ENCODE data around the gene PDE11A.

PDE11A gene

DNA sequence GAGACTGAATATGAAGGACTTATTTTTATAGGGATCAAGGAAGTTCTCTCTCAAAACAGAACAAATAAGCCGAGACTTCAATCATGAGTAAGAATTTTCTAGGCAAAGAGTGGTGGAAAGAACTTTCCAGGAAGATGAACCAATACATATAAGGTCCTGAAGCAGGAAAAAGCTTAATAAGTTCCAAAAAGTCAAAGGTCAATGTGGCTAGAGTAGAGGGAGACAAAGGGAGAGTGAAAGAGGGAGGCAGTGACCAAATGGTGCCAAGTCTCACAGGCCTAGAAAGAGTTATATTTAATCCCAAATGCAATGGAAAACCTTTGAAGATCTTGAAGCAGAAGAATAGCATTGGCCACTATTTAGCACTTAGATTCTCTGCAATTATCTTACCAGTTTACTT is 56.0 kb downstream of the PDE11A start:
- H3K4me3 ChIP-seq (ENCODE audit: control insufficient read depth, low read depth, low read length), result no peak overlapping the region
- TF ChIP-seq, protein P1, sequence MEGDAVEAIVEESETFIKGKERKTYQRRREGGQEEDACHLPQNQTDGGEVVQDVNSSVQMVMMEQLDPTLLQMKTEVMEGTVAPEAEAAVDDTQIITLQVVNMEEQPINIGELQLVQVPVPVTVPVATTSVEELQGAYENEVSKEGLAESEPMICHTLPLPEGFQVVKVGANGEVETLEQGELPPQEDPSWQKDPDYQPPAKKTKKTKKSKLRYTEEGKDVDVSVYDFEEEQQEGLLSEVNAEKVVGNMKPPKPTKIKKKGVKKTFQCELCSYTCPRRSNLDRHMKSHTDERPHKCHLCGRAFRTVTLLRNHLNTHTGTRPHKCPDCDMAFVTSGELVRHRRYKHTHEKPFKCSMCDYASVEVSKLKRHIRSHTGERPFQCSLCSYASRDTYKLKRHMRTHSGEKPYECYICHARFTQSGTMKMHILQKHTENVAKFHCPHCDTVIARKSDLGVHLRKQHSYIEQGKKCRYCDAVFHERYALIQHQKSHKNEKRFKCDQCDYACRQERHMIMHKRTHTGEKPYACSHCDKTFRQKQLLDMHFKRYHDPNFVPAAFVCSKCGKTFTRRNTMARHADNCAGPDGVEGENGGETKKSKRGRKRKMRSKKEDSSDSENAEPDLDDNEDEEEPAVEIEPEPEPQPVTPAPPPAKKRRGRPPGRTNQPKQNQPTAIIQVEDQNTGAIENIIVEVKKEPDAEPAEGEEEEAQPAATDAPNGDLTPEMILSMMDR (conservative IDR thresholded peaks at IDR 0.05; ENCODE audit: control insufficient read depth, insufficient read depth, low read depth, low read length), result no peak
- no peak for DNase-seq (ENCODE audit: low read depth)

DNA sequence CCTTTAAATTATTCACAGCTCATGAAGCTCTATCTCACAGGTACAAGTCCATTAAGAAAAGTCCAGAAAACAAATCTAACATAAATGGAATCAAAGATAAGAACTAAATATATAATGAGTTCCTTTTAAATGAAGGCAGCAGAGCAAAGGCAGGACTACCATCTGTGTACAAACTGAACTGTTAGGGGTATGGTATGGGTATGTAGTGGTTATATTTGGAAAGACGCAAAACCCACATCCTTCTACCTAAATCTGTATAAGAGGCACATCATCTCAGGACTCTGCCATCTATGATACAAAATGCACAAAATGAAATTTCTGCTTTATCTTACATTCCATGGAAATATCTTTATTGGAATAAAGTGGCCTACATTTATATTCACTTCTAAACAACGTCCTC is 59.9 kb downstream of the PDE11A start:
- H3K4me3 ChIP-seq (ENCODE audit: control insufficient read depth, low read depth, low read length), result no peak overlapping the region
- TF ChIP-seq, protein P1 (conservative IDR thresholded peaks at IDR 0.05; ENCODE audit: control insufficient read depth, insufficient read depth, low read depth, low read length), result no peak
- no peak for DNase-seq (ENCODE audit: low read depth)

DNA sequence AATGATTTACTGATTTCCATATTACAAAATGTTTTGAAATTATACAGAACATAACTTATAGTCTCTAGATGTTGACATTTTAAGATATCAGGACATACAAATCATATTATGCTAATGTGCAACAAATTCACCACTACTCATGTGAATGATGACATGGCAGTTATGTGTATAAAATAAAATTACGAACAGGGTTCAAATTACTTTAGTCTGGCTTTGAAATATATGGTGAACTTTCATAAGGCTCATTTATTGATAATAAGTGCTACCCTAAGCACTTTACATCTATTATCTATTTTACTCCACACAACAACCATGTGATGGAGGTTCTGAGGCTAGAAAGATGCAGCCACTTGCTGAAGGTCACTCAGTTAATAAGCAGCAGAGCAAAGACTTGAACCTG is 62.8 kb downstream of the PDE11A start:
- no peak overlapping the region for H3K4me3 ChIP-seq (ENCODE audit: control insufficient read depth, low read depth, low read length)
- TF ChIP-seq, protein P1 (conservative IDR thresholded peaks at IDR 0.05; ENCODE audit: control insufficient read depth, insufficient read depth, low read depth, low read length), result no peak
- no peak for DNase-seq (ENCODE audit: low read depth)

DNA sequence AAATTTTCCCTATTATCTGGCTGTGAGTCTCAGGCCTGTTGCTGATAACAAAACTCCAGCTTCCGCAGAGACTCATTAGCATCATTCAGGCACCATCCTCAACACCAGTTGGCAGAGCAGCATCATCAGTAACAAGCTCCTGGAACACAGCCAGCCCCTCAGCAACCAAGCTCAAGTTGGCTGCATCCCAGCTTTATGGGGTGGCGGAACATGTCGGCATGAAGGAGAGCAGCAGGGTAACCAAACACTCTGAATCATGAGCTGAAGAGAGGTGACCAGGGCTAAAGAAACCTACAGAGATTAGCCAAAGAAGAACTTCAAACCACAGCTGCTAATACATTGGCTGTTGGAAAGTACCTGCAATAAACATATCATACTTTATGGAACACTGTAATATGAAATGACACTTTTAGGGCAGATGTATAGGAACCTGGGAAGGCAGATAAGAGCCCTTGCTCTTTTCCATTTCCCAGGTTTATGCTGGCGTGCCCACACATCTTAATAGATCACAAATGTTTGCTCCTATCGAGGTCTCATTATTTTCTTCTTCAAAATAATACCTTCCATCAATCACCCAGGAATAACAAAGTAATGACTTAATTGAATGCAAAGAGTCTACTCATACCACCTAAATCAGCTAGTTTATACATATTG is 63.8 kb downstream of the PDE11A start:
- TF ChIP-seq, protein P1 (conservative IDR thresholded peaks at IDR 0.05; ENCODE audit: control insufficient read depth, insufficient read depth, low read depth, low read length), result no peak
- H3K4me3 ChIP-seq (ENCODE audit: control insufficient read depth, low read depth, low read length), result no peak overlapping the region
- peak; percentile 30 for DNase-seq (ENCODE audit: low read depth)

DNA sequence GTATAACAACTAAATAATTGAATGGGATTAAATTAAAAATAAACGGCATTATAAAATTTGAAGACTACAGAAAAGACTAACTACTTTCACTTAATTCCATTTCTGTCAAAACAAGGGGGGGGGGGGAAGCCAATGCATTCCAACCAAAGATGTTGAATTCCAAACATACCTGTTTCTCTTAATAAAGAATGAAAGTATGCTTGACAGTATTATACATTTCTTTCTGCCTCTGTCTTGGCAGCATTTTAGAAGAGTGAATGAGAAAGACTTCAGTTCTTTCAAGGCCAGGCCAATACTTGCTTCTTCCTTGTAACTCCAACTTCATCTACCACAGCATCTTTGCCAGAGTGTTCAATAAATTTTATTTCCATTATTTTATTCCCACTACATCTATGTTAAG is 65.9 kb downstream of the PDE11A start:
- TF ChIP-seq, protein P1 (conservative IDR thresholded peaks at IDR 0.05; ENCODE audit: control insufficient read depth, insufficient read depth, low read depth, low read length), result no peak
- H3K4me3 ChIP-seq (ENCODE audit: control insufficient read depth, low read depth, low read length), result no peak overlapping the region
- DNase-seq (ENCODE audit: low read depth), result no peak

DNA sequence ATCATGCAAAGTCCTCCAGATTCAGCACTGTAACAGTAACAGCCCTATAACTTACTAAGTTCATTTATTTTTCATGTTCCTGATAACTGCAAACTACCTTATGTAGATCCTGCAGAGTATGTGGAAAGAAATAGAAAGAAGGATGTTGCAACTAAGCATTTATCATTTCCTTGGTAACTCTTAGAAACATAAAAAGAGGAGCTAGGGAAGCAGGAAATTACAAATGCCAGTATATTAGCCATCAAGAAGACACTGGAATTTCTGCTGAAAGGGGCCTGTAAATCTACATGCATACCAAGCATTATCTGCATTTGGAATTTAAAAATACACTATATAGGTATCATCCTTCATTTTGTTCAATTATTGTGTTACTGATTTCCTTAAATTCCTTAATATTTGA is 66.8 kb downstream of the PDE11A start:
- no peak overlapping the region for H3K4me3 ChIP-seq (ENCODE audit: control insufficient read depth, low read depth, low read length)
- TF ChIP-seq, protein P1 (conservative IDR thresholded peaks at IDR 0.05; ENCODE audit: control insufficient read depth, insufficient read depth, low read depth, low read length), result no peak
- DNase-seq (ENCODE audit: low read depth), result no peak

DNA sequence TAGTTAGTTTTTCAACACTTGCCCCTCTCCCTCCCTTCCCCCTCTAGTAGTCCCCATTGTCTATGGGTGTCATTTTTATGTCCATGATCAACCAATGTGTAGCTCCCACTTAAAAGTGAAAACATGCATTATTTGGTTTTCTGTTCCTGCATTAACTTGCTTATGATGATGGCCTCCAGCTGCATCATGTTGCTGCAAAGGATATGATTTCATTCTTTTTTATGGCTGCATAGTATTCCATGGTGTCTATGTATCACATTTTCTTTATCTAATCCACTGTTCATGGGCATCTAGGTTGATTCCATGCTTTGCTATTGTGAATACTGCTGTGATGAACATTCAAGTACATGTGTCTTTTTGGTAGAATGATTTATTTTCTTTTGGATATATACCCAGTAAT is 70.5 kb downstream of the PDE11A start:
- H3K4me3 ChIP-seq (ENCODE audit: control insufficient read depth, low read depth, low read length), result no peak overlapping the region
- DNase-seq (ENCODE audit: low read depth), result no peak
- TF ChIP-seq, protein P1 (conservative IDR thresholded peaks at IDR 0.05; ENCODE audit: control insufficient read depth, insufficient read depth, low read depth, low read length), result no peak

Measured in fibroblast of mammary gland (primary cell).